ENCODE measurements around the gene SNAPIN.

The SNAPIN gene

GRCh38 chr1:153699768-153700167 is 41.3 kb downstream of the SNAPIN start:
- in situ Hi-C loops (cut with MboI; ENCODE audit: low sequenced_read_pairs) = no loop called here

GRCh38 chr1:153705484-153705883 is 47.0 kb downstream of the SNAPIN start:
- in situ Hi-C loops (cut with MboI; ENCODE audit: low sequenced_read_pairs) = no loop called here

- in situ Hi-C loops (cut with MboI; ENCODE audit: low sequenced_read_pairs) = no loop called here
These were observed 52.5 kb downstream of the SNAPIN start for GRCh38 chr1:153711026-153711425.
